Mesothelial cell of epicardium (in vitro differentiated cells): ENCODE results near the gene ABL1. TPM values are rescaled to one million over a fixed set of nuclear protein-coding genes. Genes with fewer than 3 reads are reported as not detected.
"Not testable (repeated sequence)": the region's sequence is repeated elsewhere in the genome, so short reads cannot be mapped to it uniquely, and the experiment has no call there.

Experiments used
- DNase-seq, 2 experiments: peaks; one replicate each; pipeline ENCODE4 v3.0.0; 2021; ENCODE audit warnings: low spot score in 2 of 2; ENCODE audit not compliant: unreplicated experiment in 2 of 2
- H3K27ac Mint-ChIP-seq: 2 replicates; pipeline ENCODE4 v1.8.0; 2021; ENCODE audit warnings: mixed read lengths
- H3K27me3 Mint-ChIP-seq: 2 replicates; pipeline ENCODE4 v1.8.0; 2021; ENCODE audit warnings: low read depth, mixed read lengths
- H3K36me3 Mint-ChIP-seq: 2 replicates; pipeline ENCODE4 v1.8.0; 2021; ENCODE audit warnings: mixed read lengths
- H3K4me1 Mint-ChIP-seq: 2 replicates; pipeline ENCODE4 v1.8.0; 2021; ENCODE audit warnings: mixed read lengths
- H3K4me3 Mint-ChIP-seq: 2 replicates; pipeline ENCODE4 v1.8.0; 2021; ENCODE audit warnings: mild to moderate bottlenecking, moderate library complexity, mixed read lengths
- H3K9me3 Mint-ChIP-seq: 2 replicates; pipeline ENCODE4 v1.8.0; 2021; ENCODE audit warnings: mixed read lengths
- CTCF ChIP-seq: fragments of 200-600 bp; sonication (generic); IDR thresholded peaks from one replicate; pipeline ENCODE4 v1.5.0; 2021; ENCODE audit warnings: antibody characterized with exemption; ENCODE audit not compliant: unreplicated experiment
- total RNA-seq: library from RNA; stranded (reverse); gene quantifications from 3 replicates; pipeline ENCODE4 v1.2.1, GENCODE V29; 2021

The ABL1 gene
- total RNA-seq, 1 donor from 2014 or later: 117 TPM

GRCh38 chr9:130845254-130845653, 10.2 kb downstream of the ABL1 start:
- no peaks in the 10 kb centered on the region for H3K27me3 Mint-ChIP-seq
- H3K27ac Mint-ChIP-seq: peak overlapping the region; percentile 97
- DNase-seq: no peak
- peak overlapping the region; percentile 40 for H3K4me3 Mint-ChIP-seq
- peaks cover 5% of the 10 kb centered on the region for H3K36me3 Mint-ChIP-seq
- TF ChIP-seq CTCF: no peak
- no peaks in the 10 kb centered on the region for H3K9me3 Mint-ChIP-seq
- H3K4me1 Mint-ChIP-seq: peaks cover 64% of the 10 kb centered on the region

GRCh38 chr9:130845901-130846481, 10.9 kb downstream of the ABL1 start:
- peaks cover 5% of the 10 kb centered on the region for H3K36me3 Mint-ChIP-seq
- DNase-seq: no peak

GRCh38 chr9:130846487-130847305, 11.6 kb downstream of the ABL1 start:
- peak overlapping the region; percentile 40 for H3K4me3 Mint-ChIP-seq
- DNase-seq: no peak
- H3K36me3 Mint-ChIP-seq: peaks cover 5% of the 10 kb centered on the region
- H3K27ac Mint-ChIP-seq: peak overlapping the region; percentile 97
- H3K9me3 Mint-ChIP-seq: no peaks in the 10 kb centered on the region
- no peak for TF ChIP-seq CTCF
- H3K27me3 Mint-ChIP-seq: no peaks in the 10 kb centered on the region
- H3K4me1 Mint-ChIP-seq: peaks cover 59% of the 10 kb centered on the region

More at GRCh38 chr9:130845901-130846481, 10.9 kb downstream of the ABL1 start:
- H3K4me1 Mint-ChIP-seq: peaks cover 61% of the 10 kb centered on the region
- no peaks in the 10 kb centered on the region for H3K27me3 Mint-ChIP-seq
- TF ChIP-seq CTCF: no peak
- no peaks in the 10 kb centered on the region for H3K9me3 Mint-ChIP-seq
- peak overlapping the region; percentile 40 for H3K4me3 Mint-ChIP-seq
- H3K27ac Mint-ChIP-seq: peak overlapping the region; percentile 97

- Mint-ChIP-seq H3K4me1 (peaks cover 53% of the 10 kb centered on the region), H3K27ac (peak overlapping the region; percentile 97), H3K9me3 (no peaks in the 10 kb centered on the region), H3K4me3 (no peak overlapping the region), H3K27me3 (no peaks in the 10 kb centered on the region), H3K36me3 (peaks cover 8% of the 10 kb centered on the region)
- TF ChIP-seq CTCF: no peak
- DNase-seq: no peak
Measured at GRCh38 chr9:130847306-130848217, 12.5 kb downstream of the ABL1 start.

- not testable (repeated sequence) for H3K4me3 Mint-ChIP-seq, H3K9me3 Mint-ChIP-seq, H3K27ac Mint-ChIP-seq, DNase-seq, H3K27me3 Mint-ChIP-seq
- Mint-ChIP-seq H3K4me1 (peaks cover 44% of the 10 kb centered on the region), H3K36me3 (peaks cover 11% of the 10 kb centered on the region)
Measured at GRCh38 chr9:130848514-130848913, 13.5 kb downstream of the ABL1 start.
